Activated CD4-positive, alpha-beta T cell treated with anti-CD3 and anti-CD28 coated beads, Interleukin-2, Interleukin-6, amounts not matched to agents 100 ng/mL and 50 ng/mL, durations not matched to agents 16 hours and 8 hours (primary cell): ENCODE results near the gene DDR2.
"Not testable (repeated sequence)": the region's sequence is repeated elsewhere in the genome, so short reads cannot be mapped to it uniquely, and the experiment has no call there.

ENCODE experiments used
- DNase-seq: peaks from one replicate; pipeline ENCODE4 v3.0.0-alpha.2; 2020

The DDR2 gene

DNA sequence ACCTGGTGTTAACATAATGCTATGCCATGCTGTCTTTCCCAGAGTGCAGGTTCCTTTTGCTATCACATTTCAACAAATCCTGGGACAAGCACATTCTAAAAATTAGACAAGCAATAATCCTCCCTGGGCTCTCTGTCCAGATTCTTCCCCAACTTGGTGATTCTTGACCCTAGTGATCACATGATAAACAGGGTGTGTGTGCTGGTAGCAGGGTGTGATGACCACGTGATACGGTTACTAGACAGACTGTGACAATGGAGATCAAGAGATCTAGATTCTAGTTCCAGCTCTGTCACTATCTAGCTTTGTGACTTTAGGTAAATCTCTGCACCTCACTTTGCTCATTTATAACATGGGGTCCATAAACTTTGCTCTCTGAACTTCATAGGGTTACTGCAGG, 96.3 kb downstream of the DDR2 start:
- no peak for DNase-seq

DNA sequence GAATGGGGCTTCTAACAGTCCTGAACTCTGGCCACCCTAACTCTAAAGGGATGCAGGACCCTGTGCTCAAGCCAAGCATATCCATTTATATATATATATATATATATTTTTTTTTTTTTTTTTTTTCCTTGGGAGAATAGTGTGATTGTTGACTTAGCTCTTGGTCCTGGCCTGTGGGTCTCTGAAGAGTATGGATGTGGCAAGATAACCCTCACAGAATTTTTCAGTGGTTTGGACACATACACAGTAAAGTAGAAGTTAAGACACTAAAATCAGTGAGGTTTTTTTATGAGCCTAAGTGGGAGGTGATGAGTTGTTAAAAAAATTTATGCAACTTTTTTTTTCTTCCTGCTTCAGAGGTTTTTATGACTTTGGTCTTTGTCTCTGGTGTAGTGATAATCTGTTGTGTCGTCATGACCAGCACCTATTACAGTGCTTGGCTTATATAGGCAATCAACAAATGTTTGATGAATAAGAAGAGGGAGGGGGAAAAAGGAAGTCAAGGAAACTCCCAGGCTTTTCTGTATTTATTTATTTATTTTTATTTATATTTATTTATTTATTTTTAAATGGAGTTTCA, 97.0 kb downstream of the DDR2 start:
- DNase-seq, result not testable (repeated sequence)

DNA sequence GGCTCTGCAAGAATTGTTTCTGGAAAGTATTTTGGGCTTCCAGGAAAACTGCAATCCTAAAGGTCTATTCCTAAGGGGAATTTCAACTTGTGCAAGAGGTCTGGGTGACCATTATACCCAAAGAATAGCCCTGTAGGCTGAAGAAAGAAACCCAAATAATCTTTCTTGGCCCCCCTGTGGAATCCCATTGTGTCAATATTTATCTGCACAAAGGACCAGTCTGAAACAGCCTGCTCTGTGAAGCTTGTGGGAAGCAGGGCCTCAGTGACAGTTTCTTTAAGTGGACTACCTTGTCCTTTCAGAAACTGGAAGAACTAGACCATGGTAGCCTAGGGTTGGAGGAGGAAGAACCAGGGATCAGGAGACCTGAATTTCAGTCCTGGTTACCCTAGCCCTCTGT, 99.8 kb downstream of the DDR2 start:
- no peak for DNase-seq

DNA sequence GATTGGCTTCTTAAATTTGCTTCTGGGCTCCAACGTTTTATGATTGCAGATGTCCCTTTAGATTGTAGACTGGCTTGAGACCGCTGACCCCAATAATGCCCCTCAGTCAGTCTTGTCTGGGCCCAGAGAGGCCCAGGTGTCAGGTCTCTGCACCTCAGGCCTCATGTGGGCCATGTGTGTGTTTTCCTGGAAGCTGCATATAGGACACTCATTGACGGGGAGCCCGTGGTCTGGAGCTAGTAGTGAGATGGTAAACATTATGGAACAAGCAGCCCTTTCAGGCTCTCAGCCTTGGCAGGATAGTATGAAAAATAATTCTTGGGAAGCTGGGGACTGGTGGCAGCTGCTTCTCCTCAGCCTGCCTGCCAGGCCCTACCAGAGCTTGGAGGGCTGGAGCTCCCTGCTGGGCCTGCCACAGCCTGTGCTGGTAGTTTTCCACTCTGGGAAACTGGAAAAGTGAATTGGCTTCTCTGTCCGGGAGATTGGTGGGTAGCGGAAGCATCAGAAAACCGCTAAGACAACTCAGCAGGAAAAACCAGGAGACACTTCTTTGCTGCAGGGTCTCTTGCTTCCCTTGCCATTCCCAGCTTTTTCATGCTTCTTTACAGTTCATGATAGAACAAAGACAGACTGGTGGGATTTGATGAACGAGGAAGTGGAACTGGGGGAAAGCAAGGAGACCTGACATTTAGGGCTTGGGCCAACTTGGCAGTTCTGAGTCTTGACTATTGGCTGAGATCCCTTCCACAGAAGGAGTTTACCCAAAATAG, 100.5 kb downstream of the DDR2 start:
- DNase-seq, result no peak

DNA sequence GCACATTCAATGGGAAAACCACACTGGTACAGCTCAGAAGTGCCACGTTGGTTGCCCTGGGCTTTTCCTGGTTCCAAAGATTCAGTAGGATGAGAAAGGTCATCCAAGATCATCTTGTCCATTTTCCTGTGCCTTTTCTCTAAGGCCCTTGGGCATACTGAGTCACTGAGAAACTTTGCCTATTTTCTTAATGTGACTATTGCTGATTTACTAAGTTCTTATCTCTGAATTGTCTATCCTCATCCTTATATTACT, 101.0 kb downstream of the DDR2 start:
- no peak for DNase-seq

DNA sequence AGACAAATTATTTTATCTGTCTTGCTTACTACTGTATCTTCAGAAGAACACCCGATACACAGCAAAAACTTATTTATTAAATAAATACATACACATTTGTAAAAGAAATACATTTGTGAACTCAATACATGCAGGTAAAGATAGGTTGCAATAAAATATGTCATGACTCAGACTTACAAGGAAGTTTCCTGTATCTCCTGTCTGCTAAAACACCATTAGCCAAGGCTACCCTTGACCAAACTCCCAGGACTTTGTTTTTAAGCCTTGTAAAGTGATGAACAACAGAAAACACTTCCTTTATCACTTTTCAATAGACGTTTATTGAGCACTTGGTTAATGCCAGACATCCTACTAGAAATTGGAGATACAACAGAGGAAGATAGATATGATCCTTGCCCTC, 101.8 kb downstream of the DDR2 start:
- no peak for DNase-seq

DNA sequence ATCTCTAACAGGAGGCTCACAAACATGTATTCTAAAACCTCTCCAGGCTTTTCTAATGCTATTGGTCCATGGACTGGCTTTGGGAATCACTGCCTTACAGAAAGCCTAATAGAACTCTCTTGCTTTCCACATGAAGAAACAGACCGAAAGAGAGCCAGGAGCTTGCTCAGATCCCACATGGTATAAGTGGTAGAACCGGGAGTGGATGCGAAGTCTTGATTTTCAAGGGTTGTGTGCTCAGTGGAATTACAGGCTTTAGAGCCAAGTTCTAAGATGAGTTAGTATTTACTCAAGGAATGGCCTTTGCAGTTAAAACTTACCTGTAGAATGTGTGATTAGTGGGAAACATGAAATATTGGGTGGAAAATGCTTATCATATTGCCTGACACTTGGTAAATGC, 103.9 kb downstream of the DDR2 start:
- DNase-seq, result no peak

DNA sequence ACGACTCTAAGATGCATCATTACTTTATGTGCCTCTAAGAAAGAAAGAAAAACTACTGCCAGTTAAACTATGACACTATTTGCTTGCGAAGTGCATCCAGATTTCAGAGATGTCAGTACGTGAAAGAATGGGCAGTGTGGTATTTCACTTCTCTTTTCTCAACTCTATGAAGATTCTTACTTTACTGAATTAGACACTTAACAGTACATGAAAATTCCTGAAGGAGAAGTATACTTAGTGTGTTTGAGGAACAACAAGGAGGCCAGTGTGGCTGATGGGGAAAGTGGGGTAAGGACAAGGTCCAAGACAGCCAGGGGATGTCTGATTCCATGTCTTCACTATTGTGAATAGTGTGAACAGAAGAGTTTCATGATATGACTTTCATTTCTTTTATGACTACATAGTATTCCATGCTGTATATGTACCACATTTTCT, 104.4 kb downstream of the DDR2 start:
- DNase-seq, result no peak

DNA sequence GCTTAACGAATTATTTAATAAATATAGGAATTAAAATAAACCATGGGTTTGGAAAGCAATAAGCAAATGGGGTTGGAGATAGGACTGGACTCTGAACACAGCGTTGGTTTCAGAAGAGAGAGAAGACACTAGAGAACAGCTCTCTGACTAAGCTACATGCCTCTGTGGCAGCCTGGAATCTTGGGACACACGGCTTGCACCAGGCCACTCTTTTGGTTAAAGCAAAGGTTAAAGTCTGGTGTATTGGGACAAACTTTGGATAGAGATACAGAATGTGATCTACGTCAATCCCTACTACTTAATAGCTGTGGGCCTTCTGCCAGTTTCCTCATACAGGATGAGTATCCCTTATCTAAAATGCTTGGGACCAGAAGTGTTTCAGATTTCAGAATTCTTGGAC, 108.5 kb downstream of the DDR2 start:
- DNase-seq, result no peak

DNA sequence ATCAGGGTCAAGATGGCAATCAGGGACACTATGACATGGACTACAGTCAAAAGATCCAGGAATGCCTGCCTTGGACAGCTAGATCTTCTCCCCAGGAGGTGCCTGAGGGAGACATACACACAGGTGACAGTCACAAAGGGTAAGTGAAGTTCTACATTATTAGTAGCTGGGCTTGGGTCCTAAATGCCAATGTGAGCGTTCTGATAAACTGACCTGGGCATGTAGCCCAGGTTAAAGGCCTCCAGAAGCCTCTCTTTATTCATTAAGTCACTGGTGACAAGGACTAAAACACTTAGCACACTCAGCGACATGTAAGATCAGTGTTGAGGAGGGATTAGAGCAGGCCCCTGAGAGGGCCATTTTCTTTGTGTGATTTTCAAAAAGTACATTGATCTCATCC, 109.3 kb downstream of the DDR2 start:
- DNase-seq, result no peak

DNA sequence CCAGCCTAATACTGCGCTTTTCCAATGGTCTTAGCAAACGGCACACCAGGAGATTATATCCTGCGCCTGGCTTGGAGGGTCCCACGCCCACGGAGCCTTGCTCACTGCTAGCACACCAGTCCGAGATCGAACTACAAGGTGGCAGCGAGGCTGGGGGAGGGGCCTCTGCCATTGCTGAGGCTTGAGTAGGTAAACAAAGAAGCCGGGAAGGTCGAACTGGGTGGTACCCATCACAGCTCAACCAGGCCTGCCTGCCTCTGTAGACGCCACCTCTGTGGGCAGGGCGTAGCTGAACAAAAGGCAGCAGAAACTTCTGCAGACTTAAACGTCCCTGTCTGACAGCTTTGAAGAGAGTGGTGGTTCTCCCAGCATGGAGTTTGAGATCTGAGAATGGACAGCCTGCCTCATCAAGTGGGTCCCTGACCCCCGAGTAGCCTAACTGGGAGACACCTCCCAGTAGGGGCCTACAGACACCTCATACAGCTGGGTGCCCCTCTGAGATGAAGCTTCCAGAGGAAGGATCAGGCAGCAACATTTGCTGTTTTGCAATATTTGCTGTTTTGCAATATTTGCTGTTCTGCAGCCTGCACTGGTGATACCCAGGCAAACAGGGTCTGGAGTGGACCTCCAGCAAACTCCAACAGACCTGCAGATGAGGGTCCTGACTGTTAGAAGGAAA, 114.1 kb downstream of the DDR2 start:
- DNase-seq, result not testable (repeated sequence)

DNA sequence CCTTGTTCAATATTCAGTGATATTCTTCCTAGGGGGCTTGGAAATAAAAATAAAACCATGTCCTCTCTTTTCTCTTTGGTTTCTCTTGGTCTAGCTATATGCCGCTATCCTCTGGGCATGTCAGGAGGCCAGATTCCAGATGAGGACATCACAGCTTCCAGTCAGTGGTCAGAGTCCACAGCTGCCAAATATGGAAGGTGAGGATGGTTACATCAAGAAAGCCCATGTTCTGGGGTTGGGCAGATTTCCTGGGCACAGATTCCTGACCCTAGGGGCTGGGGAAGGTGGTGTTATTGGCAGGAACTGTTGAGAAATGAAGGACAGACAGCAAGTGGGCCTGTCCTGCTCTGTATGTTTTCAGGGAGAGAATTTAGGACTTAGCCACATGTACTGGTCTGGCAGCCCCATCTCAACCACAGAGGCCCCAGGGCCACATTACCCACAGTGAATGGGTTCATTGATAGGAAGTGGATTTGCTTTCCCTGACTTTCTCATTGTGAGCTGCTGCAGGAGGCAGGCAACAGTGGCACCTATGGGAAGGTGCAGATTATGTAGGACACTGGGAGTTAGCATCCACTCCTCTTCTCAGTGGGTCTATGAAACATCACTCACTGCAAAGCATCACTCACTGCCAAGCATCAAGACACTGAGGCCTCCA, 120.9 kb downstream of the DDR2 start:
- DNase-seq, result no peak

DNA sequence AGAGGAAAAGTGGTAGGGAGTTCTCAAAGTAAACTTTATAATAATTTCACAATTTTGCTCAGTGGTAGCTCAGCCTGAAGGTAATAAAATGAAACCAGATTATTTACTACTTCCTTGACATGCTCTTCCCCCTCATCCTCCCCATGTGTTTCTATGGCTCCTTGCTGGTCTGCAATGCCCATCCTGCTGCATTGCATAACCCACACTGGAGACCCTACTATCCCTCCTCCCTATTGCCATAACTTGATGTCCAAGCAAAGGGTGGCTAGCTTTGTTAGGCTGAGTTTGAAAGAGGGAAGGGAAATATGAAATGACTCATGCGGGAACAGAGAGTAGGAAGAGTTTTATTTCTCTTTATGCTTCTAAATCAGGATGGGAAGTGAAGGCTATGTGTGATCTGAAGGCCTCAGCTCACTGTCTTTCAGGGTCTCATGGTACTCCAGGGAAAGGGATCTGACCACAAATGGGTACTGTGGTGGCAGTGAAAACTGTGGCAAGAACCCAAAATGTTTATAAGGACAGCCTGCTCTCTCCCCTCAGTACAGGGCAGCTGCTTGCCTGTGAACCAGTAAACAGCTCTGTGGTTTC, 121.8 kb downstream of the DDR2 start:
- no peak for DNase-seq

DNA sequence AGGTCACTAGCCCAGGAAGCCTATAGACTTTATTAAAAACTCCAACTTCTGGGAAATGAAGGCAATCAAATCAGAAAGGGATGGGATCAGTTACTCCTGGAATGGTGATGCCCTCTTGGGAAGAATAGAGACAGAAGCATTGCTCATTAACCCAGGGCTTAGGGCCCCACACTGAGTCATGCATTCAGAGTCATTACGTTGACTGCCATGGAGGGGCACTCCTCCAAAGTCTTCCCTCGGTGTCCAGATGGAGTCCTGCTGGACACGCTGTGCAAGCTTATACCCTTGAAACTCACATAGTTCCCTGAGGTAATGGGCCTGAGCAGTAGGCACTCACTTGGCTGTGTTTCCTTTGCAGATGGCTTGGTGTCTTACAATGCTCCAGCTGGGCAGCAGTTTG, 123.0 kb downstream of the DDR2 start:
- DNase-seq, result no peak

DNA sequence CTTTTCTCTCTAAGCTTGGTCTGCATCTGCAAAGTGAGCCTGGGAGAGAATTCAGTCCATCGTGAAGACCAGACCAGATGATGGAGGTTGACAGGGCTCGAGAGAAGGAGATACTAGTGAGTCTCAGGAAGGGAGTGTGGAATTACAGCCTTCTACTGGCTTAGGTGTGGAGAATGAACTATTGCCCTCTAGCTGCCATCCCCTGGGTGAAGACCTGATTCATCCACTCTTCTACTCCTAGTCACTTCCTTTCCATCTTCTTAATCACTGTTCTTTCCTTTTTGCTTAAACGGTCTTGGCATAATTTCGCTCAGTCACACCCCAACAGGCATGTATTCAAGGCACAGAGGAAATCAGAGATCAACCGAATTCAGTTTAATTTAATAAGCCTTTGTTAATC, 124.3 kb downstream of the DDR2 start:
- no peak for DNase-seq

DNA sequence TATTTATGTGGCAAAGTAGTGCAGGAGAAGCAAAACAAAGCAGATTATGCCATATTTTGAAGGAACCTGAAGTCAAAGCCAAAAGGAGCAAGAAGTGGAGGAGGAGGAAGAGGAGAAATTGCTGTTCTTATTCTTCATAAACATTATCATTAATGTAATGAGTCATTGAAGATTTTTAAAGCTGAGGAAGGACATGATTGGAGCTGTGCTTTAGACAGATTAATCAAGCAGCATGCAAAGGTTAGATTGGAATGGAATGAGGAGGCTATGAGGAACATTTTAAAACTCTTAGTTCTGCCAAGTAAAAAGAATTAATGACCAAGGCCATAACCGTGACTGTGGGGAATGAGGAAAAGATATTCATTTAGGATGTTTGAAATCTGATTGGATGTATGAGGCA, 125.2 kb downstream of the DDR2 start:
- no peak for DNase-seq

DNA sequence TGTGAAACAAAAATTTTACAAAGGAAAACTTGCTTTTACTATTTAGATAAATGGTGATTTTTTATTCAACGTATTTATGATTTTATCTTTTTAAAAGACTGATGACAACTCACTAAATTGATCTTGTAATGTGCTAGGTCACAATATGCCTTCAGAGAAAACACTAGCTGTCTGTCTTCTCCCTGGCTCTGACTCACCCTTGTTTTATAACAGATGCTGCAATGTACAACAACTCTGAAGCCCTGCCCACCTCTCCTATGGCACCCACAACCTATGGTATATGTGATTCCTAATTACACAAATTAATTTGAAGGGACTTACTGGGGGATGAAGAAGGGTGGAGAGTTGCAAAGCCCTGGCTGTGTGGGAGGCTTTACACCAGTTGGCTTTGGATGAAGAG, 133.5 kb downstream of the DDR2 start:
- DNase-seq, result no peak

DNA sequence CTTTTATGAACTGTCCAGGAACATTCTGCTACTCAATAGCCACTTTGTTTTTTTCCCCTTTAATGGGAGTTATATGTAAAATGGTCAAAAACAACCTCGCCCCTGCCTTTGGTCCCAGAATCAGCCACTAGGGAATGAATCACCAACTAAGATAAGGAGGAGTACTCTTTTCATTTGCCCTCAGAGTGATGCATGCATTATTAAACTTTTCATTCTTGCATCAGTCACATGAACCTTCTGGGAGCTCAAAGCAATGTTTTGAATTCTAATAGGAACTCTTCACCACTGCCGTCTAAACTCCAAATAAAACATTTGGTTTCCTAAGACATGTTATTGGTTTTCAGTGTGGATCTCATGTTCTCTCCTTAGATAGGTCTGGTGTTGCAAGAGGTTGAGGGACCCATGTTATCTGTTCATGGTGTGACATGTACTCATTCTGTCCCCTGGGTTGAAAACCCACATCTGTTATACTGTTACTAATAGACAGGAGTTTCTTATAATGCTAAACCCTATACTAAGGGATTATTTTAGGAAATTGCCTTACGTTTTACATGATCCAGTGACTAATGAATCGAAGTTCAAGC, 140.4 kb downstream of the DDR2 start:
- no peak for DNase-seq

DNA sequence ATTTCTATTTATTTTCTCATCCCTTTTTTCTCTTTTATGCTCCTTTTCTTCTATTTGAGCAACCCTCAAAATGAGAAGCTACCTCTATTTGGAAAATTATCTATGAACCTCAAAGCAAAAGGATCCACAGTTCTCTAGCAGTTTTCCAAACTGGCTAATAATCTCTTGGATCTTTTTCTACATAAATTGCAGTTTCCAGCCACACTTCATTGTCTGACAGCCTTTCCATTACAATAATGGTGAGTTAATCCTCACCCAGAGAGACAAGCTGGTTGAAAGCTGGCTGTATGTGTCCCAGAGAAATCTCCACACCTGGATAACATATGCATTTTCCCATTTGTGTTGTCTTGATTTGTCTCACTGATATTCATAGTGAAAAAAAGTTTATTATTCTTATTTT, 141.7 kb downstream of the DDR2 start:
- no peak for DNase-seq

DNA sequence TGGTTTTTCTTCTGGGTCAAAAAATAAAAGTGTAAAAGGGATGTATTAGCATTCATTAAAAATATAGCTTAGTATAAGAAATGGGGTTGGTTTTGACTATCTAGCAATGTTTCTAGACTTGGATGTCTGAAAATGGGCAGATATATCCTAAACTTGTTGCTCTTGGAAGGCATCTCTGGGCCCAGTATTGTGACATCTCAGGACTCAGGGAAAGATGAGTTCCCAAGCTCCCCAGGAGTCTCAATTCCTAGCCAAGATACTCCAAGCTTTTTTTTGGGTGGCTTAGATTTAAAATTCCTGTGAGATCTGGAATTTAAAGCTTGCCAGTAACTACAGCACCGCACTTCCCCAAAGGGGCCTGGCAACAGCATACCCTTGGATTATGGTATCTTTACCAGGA, 146.8 kb downstream of the DDR2 start:
- no peak for DNase-seq

DNA sequence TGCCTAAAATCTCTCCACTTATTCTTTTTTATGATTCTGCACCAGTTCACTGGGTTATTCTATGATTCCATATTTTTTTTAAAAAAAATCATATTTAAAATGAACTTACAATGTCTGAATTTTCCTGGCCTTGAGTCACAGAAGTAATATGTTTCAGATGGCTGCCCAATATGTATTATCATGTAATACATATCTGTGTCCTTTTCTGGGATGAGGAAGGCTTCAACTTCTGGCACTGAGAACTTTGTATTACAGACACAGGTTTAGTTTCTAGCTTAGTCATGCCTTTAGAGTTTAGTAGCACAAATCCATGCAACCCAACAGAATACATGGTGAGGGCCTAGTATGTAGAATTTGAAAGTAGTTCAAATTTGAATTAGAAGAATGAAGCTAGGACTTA, 150.4 kb downstream of the DDR2 start:
- no peak for DNase-seq

DNA sequence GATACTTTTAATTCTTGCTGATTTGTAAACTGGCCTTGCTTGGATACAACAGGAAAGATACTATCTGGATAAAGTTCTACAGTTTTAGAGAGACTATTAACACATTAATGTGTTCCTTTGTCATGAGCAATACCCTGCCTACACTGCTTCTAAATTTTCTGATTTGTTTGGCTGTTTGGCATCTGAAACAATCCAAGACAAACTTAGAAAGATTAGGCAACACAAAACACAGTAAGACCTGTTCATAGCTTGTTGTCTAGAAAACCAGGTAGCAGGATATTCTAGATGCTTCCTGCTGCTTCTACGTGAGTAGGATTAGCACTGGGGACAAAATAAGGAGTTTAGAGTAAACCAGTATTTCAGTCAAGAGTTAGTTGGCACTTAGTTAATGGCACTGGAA, 152.7 kb downstream of the DDR2 start:
- DNase-seq, result not testable (repeated sequence)

DNA sequence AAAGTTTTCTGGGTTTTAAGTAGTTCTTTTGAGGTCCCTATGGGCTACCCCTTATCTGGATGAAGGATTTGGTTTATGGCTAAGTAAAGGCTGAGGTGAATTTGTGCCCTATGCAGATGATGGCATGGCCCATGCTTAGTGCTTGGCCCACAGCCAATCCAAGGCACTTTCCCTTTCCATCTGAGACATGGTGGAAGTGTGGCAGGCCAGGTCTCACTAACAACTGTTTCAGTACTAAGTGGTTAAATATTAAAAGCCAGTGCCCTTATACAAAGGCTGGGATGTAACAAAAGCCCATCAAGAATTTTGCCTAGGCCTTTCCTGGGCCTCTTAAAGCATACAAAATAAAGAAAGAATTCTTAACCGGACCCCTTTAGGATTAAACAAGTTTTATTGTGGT, 156.5 kb downstream of the DDR2 start:
- DNase-seq, result not testable (repeated sequence)
